HUES48 (cell line): ENCODE data around the gene SPAG9.
"Not testable (repeated sequence)": the region's sequence is repeated elsewhere in the genome, so short reads cannot be mapped to it uniquely, and the experiment has no call there.

Experiments
- H3K27ac ChIP-seq: one replicate; pipeline ENCODE4 v1.7.0; 2013; ENCODE audit warnings: low read depth, low read length, inconsistent platforms
- H3K27me3 ChIP-seq: 2 replicates; pipeline ENCODE4 v1.6.1; 2013; ENCODE audit warnings: mild to moderate bottlenecking, low read length; ENCODE audit not compliant: control insufficient read depth, insufficient read depth
- H3K36me3 ChIP-seq: 2 replicates; pipeline ENCODE4 v1.6.1; 2013; ENCODE audit warnings: low read length; ENCODE audit not compliant: control insufficient read depth, insufficient read depth
- H3K4me1 ChIP-seq: 2 replicates; pipeline ENCODE4 v1.6.1; 2013; ENCODE audit warnings: mild to moderate bottlenecking, low read length; ENCODE audit not compliant: control insufficient read depth, insufficient read depth
- H3K4me3 ChIP-seq: 2 replicates; pipeline ENCODE4 v1.5.1; 2013; ENCODE audit warnings: mild to moderate bottlenecking, low read depth, low read length
- H3K9ac ChIP-seq: 2 replicates; pipeline ENCODE4 v1.6.1; 2013; ENCODE audit warnings: mild to moderate bottlenecking, low read depth, low read length, moderate library complexity
- H3K9me3 ChIP-seq: 2 replicates; pipeline ENCODE4 v1.6.1; 2013; ENCODE audit warnings: low read length; ENCODE audit not compliant: control insufficient read depth, insufficient read depth

SPAG9 gene

DNA sequence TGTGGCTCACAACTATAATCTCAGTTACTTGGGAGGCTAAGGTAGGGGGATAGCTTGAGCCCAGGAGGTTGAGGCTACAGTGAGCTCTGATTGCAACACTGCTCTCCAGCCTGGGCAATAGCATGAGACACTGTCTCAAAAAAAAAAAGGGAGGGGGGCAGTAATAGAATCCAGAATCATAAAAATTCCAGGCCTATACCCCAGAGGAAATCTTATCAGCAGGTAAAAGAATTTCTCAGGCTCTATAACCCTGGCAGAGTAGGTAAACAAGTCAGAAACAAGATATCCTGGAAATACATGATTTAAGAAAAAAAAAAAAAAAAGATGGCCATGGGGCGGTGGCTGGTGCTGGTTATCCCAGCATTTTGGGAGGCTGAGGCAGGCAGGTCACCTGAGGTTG, 12.9 kb downstream of the SPAG9 start:
- H3K36me3 ChIP-seq = no peaks in the 10 kb centered on the region; the same call in 1 of the 2 replicates
- H3K9ac ChIP-seq = no peak overlapping the region
- H3K4me3 ChIP-seq = no peak overlapping the region
- H3K4me1 ChIP-seq = no peaks in the 10 kb centered on the region
- no peaks in the 10 kb centered on the region for H3K27me3 ChIP-seq
- H3K9me3 ChIP-seq = no peaks in the 10 kb centered on the region
- H3K27ac ChIP-seq = no peak overlapping the region

DNA sequence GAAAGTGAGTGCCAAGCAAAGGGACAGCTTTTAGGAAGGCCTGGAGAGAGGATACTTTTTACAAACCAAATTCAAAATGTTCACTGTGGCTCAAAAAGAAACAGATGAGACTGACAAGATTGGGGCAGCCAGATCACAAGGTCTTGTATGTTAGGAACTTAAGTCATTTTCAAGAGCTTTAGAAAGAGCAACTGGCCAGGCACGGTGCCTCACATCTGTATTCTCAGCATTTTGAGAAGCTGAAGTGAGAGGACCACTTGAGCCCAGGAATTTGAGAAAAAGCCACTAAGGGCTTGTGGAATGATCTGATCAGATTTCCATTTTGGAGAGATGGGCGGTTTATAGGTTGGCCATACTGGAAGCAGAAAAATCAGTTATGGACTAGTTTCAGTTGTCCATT, 17.2 kb downstream of the SPAG9 start:
- Histone ChIP-seq H3K4me1 (no peaks in the 10 kb centered on the region), H3K36me3 (no peaks in the 10 kb centered on the region), H3K9ac (no peak overlapping the region), H3K27me3 (no peaks in the 10 kb centered on the region), H3K4me3 (no peak overlapping the region), H3K27ac (no peak overlapping the region), H3K9me3 (no peaks in the 10 kb centered on the region)

DNA sequence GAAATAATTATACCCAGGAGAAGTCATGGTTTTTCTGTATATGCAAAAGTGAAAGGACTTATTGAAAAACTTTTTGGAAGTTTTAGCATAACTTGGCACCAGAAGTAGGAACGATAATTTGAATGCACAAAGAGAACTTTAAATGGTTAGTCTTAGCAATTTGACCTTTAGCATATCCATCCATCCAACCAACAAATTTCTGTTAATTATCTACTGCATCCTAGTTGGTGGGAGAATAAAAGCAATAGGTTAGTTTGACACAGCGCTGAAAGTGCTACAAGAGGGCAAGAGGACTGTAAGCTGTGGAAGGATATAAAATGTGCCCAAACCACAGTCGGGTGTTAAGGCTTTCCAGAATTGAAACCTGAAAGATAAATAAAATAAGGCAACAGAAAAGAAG, 17.6 kb downstream of the SPAG9 start:
- no peaks in the 10 kb centered on the region for H3K4me1 ChIP-seq
- no peak overlapping the region for H3K9ac ChIP-seq
- no peaks in the 10 kb centered on the region for H3K9me3 ChIP-seq
- H3K27ac ChIP-seq = no peak overlapping the region
- no peaks in the 10 kb centered on the region for H3K27me3 ChIP-seq
- no peaks in the 10 kb centered on the region for H3K36me3 ChIP-seq
- H3K4me3 ChIP-seq = no peak overlapping the region

DNA sequence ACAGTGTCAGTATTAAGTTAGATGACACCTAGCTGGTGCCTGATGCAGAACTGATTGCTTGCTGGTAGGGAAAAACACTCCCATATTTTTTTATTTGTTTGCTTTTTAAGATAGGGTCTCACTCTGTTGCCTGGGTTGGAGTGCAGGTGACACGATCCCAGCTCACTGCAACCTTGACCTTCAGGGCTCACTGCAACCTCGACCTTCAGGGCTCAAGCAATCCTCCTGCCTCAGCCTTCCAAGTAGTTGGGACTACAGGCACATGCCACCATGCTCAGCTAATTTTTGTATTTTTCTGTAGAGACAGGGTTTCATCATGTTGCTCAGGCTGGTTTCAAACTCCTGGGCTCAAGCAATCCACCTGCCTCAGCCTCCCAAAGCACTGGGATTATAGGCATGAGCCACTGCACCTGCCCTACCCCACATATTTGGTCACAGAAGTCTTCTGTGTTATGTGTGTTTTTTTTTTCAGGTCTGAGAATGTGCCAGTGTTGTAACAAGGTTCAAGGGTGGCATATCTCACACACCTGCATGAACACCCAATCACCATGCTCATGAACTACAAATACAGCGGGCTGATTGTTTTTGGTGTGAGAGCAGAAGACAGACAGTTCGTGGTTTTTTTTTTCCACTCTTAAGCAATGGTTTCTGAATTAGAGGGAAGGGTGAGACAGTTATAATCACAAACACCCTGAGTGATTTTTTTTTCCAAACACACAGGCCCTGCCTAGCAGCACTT, 22.8 kb downstream of the SPAG9 start:
- H3K27ac ChIP-seq = no peak overlapping the region
- H3K36me3 ChIP-seq = no peaks in the 10 kb centered on the region
- H3K9me3 ChIP-seq = no peaks in the 10 kb centered on the region
- no peak overlapping the region for H3K4me3 ChIP-seq
- H3K27me3 ChIP-seq = no peaks in the 10 kb centered on the region
- no peak overlapping the region for H3K9ac ChIP-seq
- H3K4me1 ChIP-seq = no peaks in the 10 kb centered on the region

DNA sequence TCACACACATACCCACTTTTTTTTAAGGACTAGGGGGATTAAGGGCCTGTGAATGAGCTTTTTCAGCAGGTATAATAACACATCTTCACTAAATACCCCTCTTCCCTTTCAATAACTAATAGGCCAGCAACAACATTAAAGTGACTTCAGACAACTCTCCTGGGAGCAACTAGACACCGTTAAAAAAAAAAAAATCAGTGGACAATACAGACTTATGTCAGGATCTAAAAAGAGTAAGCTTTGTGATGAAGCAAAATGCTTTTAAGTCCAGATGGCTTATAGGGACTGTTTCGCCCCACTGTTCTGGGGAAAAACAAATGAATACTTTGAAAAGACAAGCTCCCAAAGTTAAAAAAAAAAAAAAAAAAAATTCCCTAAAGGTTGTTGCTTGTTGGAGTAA, 29.0 kb downstream of the SPAG9 start:
- Histone ChIP-seq H3K36me3 (no peaks in the 10 kb centered on the region), H3K27me3 (no peaks in the 10 kb centered on the region), H3K4me1 (no peaks in the 10 kb centered on the region), H3K9ac (no peak overlapping the region), H3K27ac (no peak overlapping the region), H3K4me3 (no peak overlapping the region), H3K9me3 (no peaks in the 10 kb centered on the region)

DNA sequence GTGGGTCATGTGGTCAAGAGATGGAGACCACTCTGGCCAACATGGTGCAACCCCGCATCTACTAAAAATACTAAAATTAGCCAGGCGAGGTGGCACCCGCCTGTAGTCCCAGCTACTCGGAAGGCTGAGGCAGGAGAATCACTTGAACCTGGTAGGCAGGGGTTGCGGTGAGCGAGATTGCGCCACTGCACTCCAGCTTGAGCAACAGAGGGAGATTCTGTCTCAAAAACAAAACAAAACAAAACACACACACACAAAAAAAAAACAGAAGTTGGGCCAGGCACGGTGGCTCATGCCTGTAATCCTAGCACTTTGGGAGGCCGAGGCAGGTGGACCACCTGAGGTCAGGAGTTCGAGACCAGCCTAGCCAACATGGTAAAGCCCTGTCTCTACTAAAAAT, 31.8 kb downstream of the SPAG9 start:
- not testable (repeated sequence) for H3K4me1 ChIP-seq, H3K9ac ChIP-seq, H3K9me3 ChIP-seq, H3K4me3 ChIP-seq, H3K36me3 ChIP-seq, H3K27ac ChIP-seq, H3K27me3 ChIP-seq

DNA sequence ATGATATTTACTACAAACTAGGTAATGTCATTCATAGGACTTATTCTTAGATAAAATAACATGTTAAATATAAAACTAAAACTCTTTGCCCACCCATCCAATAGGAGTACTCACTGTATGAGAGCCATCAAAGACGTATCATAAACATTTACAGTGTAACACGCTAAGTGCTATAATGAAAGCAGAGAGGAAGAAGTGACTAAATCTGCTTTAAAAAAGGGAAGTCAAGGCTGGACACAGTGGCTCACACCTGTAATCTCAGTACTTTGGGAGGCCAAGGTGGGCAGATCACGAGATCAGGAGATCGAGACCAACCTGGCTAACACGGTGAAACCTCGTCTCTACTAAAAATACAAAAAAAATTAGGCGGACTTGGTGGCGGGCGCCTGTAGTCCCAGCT, 32.4 kb downstream of the SPAG9 start:
- H3K9me3 ChIP-seq = no peaks in the 10 kb centered on the region
- no peaks in the 10 kb centered on the region for H3K27me3 ChIP-seq

DNA sequence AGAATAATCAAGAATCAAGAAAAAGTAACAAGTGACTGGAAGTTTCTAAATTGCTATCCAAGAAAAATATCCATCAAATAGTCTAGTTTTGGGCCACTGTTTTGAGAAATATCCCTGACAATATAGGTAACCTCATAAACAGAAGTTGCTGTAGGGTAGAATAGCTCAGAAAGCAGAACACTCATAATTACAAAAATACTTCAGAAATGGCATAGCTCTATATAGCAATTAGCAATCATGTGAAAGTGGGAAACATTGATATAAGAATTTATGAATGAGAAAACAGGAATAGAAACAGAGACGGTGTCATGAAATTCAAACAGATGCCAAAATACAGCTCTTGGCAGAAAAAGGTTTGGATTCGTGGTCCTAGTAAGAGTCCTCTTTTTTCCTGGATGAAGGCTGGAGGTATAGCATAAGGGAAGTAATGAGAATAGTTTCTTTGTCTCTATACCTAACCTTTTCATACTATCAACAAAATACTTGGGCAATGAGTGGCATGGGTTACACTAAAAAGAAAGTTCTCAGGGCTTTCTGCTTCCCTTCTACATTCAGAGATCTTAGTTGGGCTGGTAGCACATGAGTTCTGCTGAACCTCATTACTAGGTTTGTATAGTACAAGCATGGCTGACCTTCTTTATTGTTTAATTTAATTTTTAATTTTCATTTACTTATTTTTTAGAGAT, 33.5 kb downstream of the SPAG9 start:
- Histone ChIP-seq H3K9ac (no peak overlapping the region), H3K27me3 (no peaks in the 10 kb centered on the region), H3K27ac (no peak overlapping the region), H3K36me3 (no peaks in the 10 kb centered on the region), H3K4me3 (no peak overlapping the region), H3K4me1 (no peaks in the 10 kb centered on the region), H3K9me3 (no peaks in the 10 kb centered on the region)

More for the DNA sequence above, 32.4 kb downstream of the SPAG9 start:
- Histone ChIP-seq H3K36me3 (no peaks in the 10 kb centered on the region), H3K4me3 (no peak overlapping the region), H3K27ac (no peak overlapping the region), H3K9ac (no peak overlapping the region), H3K4me1 (no peaks in the 10 kb centered on the region)

DNA sequence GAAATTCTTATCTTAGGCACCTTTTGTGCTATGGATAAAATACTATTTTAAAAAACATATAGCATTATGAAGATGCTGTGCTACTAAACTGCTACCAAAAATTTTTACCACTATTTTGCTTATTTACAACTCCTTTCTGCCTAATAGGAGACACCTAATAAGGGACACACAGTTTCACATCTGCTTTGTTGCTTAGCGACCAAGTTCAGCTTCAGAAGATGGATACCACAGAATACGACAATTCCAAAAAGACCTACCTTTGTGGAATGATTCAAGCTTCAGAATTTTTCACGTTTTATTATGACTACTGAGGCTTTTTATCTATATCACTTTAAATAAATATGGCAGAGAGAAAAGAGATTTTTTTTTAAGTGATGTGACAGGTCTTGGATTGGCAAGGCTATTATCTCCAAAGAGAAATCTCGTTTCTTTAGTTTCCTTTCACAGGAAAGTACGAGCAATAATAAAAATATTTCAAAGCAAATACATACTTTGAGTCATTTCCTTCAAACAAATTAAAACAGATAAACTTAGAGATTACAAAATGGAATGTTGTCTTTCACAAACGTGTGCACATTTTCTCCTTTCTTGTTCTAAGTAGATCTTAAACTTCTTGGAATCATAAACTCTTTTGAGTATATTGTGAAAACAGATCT, 35.4 kb downstream of the SPAG9 start:
- Histone ChIP-seq H3K27me3 (no peaks in the 10 kb centered on the region), H3K4me1 (no peaks in the 10 kb centered on the region), H3K4me3 (no peak overlapping the region), H3K36me3 (no peaks in the 10 kb centered on the region), H3K9me3 (no peaks in the 10 kb centered on the region), H3K27ac (no peak overlapping the region), H3K9ac (no peak overlapping the region)

DNA sequence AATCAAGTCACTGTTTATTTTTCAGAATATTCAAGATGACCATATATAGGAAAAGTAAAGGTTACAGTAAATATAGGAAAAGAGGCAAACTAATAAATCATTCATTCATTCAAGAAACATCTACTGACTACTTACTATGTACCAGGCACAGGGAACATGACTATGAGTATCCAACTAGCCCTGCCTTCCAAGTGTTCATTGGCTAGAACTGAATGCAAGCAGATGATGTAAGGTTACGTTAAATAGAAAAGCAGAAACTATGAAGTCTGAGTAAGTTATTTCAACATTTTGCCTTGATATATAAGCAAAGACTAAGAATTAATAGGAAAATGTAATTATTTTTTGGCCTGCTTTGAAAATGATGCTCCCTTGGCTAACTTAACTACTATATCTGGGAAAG, 36.7 kb downstream of the SPAG9 start:
- Histone ChIP-seq H3K9ac (no peak overlapping the region), H3K9me3 (no peaks in the 10 kb centered on the region), H3K4me3 (no peak overlapping the region), H3K36me3 (peaks cover 6% of the 10 kb centered on the region), H3K27ac (no peak overlapping the region), H3K4me1 (no peaks in the 10 kb centered on the region), H3K27me3 (no peaks in the 10 kb centered on the region)

DNA sequence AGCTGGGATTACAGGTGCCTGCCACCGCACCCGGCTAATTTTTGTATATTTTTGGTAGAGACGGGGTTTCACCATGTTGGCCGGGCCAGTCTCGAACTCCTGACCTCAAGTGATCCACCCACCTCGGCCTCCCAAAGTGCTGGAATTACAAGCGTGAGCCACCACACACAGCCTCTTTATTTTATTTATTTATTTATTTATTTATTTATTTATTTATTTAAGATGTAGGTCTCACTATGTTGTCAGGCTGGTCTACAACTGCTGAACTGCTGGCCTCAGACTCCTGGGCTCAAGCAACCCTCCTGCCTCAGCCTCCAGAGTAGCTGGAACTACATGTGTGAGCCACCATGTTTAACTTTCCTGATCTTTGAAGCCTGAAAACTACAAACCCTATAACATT, 37.3 kb downstream of the SPAG9 start:
- not testable (repeated sequence) for H3K4me1 ChIP-seq, H3K27me3 ChIP-seq, H3K9me3 ChIP-seq, H3K27ac ChIP-seq, H3K9ac ChIP-seq, H3K4me3 ChIP-seq
- H3K36me3 ChIP-seq = peaks cover 13% of the 10 kb centered on the region
